GM12872 (cell line): ENCODE results near the gene BTAF1.
A peak's percentile ranks its signal among the peaks of the same experiment; 100 is the strongest.

Source experiments
- CTCF ChIP-seq: IDR thresholded peaks from 3 replicates; pipeline ENCODE4 v1.5.1; 2011; ENCODE audit warnings: low read depth, mild to moderate bottlenecking, low read length, moderate library complexity; ENCODE audit not compliant: insufficient read depth

BTAF1 gene

GRCh38 chr10:91901784-91902677, 21.5 kb upstream of the BTAF1 start:
- no peak for TF ChIP-seq CTCF

GRCh38 chr10:91907033-91907594, 16.5 kb upstream of the BTAF1 start:
- no peak for TF ChIP-seq CTCF

GRCh38 chr10:91907914-91908336, 15.6 kb upstream of the BTAF1 start:
- no peak for TF ChIP-seq CTCF

- TF ChIP-seq CTCF: peak; percentile 65
Measured at GRCh38 chr10:91908337-91909116, 15.0 kb upstream of the BTAF1 start.

- TF ChIP-seq CTCF: no peak
Measured at GRCh38 chr10:91909117-91909677, 14.4 kb upstream of the BTAF1 start, which contains the start of gene FGFBP3. Gene FGFBP3, minus strand, starts transcription at chr10:91909486. Its CDS starts 517 bp downstream, at chr10:91908969.

GRCh38 chr10:91910467-91910866, 13.1 kb upstream of the BTAF1 start:
- TF ChIP-seq CTCF: no peak

- no peak for TF ChIP-seq CTCF
Measured at GRCh38 chr10:91919651-91920050, 3.9 kb upstream of the BTAF1 start.
